ENCODE data around the gene ZNF516.

Gene ZNF516

DNA sequence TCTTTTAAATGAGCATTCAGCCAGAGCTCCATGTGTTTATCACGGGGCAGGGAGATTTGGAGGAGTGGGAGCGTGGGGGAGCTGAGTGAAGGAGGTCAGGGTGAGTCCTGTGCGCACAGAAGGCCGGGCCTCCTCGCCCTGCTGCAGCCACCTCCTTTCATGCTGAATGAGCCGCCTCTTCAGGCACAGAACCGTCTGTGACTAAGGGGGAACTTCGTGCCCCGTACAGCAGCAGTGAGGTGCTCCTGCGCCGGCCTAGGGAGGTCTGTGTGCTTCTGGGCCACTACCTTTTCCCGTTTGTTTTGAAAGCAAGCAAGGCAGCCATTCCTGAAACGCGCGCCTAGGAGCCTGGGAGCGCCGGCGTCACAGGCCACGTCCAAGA lies 27.1 kb upstream of the ZNF516 start:
- no peak for TF ChIP-seq CTCF (IDR thresholded peaks at IDR 0.05; ENCODE audit: borderline replicate concordance, insufficient read depth, low read depth, low read length)
- no peak overlapping the region for H3K4me3 ChIP-seq (ENCODE audit: low read depth, low read length)

GRCh38 chr18:76521417-76522121 lies 26.5 kb upstream of the ZNF516 start:
- TF ChIP-seq CTCF (IDR thresholded peaks at IDR 0.05; ENCODE audit: borderline replicate concordance, insufficient read depth, low read depth, low read length), result no peak
- H3K4me3 ChIP-seq (ENCODE audit: low read depth, low read length), result no peak overlapping the region

DNA sequence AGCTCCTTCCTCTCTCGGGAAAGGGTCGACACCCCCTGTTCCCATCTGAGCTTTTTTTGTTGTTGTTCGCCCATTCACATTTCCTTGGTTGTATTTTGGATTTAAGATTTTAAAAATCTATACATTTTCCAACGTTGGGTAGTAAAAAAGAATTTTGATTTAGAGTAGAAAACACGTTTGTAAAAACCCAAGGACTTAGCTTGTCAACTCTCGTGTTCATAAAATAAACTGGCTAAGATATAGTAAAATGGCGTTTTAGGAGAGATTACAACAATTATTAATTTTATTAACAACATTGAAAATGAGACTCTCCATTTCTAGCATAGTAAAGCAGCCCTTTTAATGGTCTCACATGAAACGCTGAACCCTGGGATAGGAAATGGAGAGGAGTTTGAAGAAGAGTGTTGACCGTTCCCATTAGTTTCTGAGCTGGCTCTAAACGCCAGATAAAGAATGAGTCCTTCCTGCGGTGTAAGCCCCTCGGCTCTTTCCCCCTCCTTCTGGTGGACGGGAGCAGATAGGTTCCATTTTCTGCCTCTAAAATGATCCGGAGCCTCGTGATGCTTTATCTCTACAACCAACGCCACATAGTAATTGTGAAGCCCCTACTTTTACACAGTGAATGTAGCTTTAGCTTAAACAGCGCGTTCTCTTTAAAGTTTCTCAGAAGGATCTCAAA lies 24.0 kb upstream of the ZNF516 start:
- no peak for TF ChIP-seq CTCF (IDR thresholded peaks at IDR 0.05; ENCODE audit: borderline replicate concordance, insufficient read depth, low read depth, low read length)
- H3K4me3 ChIP-seq (ENCODE audit: low read depth, low read length), result no peak overlapping the region

DNA sequence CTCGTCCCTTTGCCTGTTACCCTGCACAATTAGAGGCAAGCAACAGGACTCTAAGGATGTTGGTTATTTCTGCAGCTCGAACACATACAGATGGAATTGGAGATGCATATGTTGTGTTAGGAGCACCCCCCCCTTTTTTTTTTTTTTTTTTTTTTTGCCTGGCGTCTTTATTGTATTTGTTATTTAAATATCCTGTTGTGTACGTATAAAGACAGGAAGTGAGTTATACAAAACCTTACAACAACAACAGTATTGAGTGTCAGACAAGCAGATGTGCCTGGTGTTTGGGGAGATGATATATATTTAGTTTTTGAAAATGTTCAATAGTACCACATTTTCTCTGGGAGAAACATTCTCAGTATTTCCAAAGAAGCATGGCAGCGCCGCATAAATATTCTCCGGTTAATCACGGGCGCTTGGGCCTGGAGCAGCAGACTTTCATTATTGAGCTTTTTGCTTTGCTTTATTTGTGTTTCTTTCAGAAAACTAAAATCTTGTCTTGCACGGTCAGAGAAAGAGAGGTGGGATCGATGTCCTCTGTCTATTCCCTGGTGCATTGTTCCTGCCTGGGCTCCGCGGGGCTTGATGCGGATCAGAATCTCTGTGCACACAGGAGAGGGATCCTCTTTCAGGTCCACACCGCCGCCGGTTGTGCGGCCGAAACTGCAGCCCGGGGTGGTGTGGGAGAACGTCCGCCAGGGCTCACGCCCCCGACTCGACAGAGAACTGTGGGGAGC lies 23.2 kb upstream of the ZNF516 start:
- H3K4me3 ChIP-seq (ENCODE audit: low read depth, low read length), result no peak overlapping the region
- no peak for TF ChIP-seq CTCF (IDR thresholded peaks at IDR 0.05; ENCODE audit: borderline replicate concordance, insufficient read depth, low read depth, low read length)

DNA sequence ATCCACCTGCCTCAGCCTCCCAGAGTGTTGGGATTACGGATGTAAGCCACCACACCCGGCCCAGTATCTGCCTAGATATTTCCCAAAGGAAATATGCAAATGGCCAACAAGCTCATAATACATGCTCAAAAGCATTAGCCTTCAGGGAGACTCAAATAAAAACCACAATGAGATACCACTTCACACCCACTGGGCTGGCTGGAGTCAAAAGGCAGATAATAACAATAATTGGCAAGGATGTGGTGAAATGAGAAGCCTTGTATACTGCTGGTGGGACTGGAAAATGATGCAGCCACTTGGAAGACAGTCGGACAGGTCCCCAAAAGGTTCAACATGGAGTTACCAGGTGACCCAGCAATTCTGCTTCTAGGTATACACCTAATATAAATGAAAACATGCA lies 20.5 kb upstream of the ZNF516 start:
- H3K4me3 ChIP-seq (ENCODE audit: low read depth, low read length), result no peak overlapping the region
- no peak for TF ChIP-seq CTCF (IDR thresholded peaks at IDR 0.05; ENCODE audit: borderline replicate concordance, insufficient read depth, low read depth, low read length)

DNA sequence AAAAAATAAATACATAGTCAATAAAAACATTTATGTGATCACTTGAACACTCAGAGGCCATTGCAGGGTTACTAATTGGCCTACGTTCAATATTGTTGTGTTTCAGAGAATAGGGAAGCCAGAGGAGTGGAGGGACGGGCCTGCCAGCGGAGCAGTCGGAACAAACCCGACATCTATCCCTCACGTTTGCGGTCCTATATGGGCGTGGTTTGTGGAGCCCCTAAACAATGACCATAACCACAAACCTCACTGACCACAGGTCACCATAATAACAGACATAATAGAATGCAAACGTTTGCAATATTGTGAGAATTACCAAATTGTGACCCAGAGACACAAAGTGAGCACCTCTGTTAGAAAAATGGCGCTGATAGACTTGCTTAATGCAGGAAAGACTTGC lies 19.5 kb upstream of the ZNF516 start:
- no peak for TF ChIP-seq CTCF (IDR thresholded peaks at IDR 0.05; ENCODE audit: borderline replicate concordance, insufficient read depth, low read depth, low read length)
- no peak overlapping the region for H3K4me3 ChIP-seq (ENCODE audit: low read depth, low read length)

All from GM12875 (cell line).